D721Med (cell line): Measurements from ENCODE around the gene MAF.

Experiments used
- DNase-seq: peaks from one replicate; pipeline ENCODE4 v3.0.0; 2011; ENCODE audit warnings: low spot score; ENCODE audit not compliant: insufficient read length
- FAIRE-seq: peaks from 2 replicates; lab custom pipeline; 2011; peaks lifted over from hg19 to GRCh38; lab: Jason Lieb, UNC
- TF ChIP-seq, protein P1 (sequence below): IDR thresholded peaks from 2 replicates; pipeline ENCODE4 v1.5.1; 2012; ENCODE audit warnings: mild to moderate bottlenecking, control low read depth; ENCODE audit not compliant: insufficient read depth; ENCODE audit errors: missing control alignments

Gene MAF

GRCh38 chr16:79640513-79641360 is 40.2 kb upstream of the MAF start:
- TF ChIP-seq, protein P1, sequence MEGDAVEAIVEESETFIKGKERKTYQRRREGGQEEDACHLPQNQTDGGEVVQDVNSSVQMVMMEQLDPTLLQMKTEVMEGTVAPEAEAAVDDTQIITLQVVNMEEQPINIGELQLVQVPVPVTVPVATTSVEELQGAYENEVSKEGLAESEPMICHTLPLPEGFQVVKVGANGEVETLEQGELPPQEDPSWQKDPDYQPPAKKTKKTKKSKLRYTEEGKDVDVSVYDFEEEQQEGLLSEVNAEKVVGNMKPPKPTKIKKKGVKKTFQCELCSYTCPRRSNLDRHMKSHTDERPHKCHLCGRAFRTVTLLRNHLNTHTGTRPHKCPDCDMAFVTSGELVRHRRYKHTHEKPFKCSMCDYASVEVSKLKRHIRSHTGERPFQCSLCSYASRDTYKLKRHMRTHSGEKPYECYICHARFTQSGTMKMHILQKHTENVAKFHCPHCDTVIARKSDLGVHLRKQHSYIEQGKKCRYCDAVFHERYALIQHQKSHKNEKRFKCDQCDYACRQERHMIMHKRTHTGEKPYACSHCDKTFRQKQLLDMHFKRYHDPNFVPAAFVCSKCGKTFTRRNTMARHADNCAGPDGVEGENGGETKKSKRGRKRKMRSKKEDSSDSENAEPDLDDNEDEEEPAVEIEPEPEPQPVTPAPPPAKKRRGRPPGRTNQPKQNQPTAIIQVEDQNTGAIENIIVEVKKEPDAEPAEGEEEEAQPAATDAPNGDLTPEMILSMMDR = no peak
- FAIRE-seq (no peak), DNase-seq (no peak)

DNA sequence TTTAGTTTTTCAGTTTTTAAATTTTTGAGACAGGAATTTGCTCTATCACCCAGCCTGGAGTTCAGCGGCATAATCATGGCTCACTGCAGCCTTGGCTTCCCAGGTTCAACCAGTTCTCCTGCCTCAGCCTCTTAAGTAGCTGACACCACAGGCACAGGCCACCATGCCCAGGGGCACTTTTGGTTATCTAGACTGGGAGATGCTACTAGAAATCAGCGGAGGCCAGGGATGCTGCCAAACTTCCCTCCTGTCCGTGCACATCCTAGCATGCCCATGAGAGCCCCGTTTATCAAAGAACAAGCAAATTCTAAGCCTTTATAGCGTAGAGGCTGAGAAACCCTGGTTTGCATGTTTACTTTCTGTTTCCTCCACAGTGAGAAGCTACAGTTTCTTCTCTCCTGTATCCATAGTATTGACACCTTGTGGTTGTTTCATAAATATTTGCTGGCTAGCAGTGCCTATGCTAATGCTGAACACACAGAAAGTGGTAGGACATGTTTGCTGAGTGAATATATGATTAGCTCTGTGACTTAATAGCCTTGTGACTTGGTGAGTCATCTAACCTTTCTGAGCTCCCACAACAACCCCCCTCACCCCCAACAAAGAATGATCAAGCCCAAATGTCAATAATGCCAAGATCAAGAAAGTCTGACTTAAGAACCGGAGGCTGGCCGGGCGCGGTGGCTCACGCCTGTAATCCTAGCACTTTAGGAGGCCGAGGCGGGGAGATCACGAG is 39.2 kb upstream of the MAF start:
- TF ChIP-seq, protein P1 = no peak
- no peak for DNase-seq
- no peak for FAIRE-seq

GRCh38 chr16:79638386-79638785 is 37.8 kb upstream of the MAF start:
- no peak for DNase-seq
- TF ChIP-seq, protein P1 = no peak
- FAIRE-seq = no peak

- no peak for DNase-seq
- no peak for FAIRE-seq
- TF ChIP-seq, protein P1 = no peak
Measured at GRCh38 chr16:79635488-79635887, 35.0 kb upstream of the MAF start.

DNA sequence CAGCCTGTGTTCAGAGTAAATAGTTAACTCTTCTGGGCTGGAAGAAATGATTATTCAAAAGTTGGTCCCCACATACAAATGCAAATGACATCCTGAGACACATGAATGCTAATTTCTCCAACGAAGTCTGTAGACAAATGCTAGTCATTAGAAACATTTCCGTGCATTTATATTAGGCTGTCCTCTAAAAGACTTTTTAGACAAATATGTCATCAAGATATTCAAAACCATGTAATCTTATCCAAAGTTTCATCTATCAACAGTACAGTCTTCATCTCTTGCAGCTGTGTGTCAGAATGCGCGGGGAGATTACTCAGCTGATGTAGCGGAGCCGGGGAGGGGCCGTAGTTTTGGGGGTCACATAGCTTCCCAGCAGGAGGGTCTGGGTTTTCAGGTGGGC is 33.8 kb upstream of the MAF start:
- DNase-seq (no peak), FAIRE-seq (no peak)
- TF ChIP-seq, protein P1 = no peak

DNA sequence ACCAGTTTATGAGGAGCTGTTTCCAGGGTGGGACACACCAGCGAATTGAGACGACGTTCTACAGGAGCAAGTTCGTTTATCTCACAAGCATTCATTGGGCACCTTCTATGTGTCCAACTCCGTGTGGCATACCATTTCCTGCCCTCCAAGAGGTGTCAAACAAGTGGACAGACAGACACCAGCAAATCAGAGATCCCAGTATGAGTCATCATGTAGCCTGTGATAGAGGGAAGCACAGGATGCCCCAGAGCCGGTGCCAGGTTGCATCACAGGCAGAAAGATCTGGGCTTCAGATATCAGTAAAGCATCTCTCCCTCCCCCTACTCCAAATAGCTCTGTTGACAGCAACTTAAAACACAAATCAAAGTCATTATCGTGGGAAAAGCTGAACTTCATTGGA is 31.8 kb upstream of the MAF start:
- FAIRE-seq = no peak
- no peak for DNase-seq
- TF ChIP-seq, protein P1 = no peak
